ENCODE data around the gene PAQR6.
A peak's percentile ranks its signal among the peaks of the same experiment; 100 is the strongest.

PAQR6 gene

GRCh38 chr1:156193488-156194299, 54.2 kb downstream of the PAQR6 start, which contains the start of gene SLC25A44:
TSS of gene SLC25A44 (plus strand) at chr1:156194104. CDS start at chr1:156199848, 5,744 bp downstream.
- DNase-seq = peak; percentile 94 to 96

All from activated CD4-positive, alpha-beta T cell treated with anti-CD3 and anti-CD28 coated beads for 4 hours (primary cell).